GM12891 (cell line): ENCODE results near the gene SECTM1.

Source experiments
- DNase-seq: peaks from one replicate; pipeline ENCODE4 v3.0.0; 2011; ENCODE audit warnings: low spot score; ENCODE audit not compliant: insufficient read length
- FAIRE-seq: peaks from 2 replicates; lab custom pipeline; 2011; peaks lifted over from hg19 to GRCh38; lab: Jason Lieb, UNC
- PAX5 ChIP-seq: IDR thresholded peaks from 2 replicates; pipeline ENCODE4 v1.6.1; 2011; ENCODE audit warnings: low read length, moderate library complexity, mild to moderate bottlenecking; ENCODE audit not compliant: insufficient read depth, severe bottlenecking
- POLR2A ChIP-seq: IDR thresholded peaks from 2 replicates; pipeline ENCODE4 v1.6.1; 2011; ENCODE audit warnings: low read depth, low read length, control low read depth
- POLR2AphosphoS5 ChIP-seq: IDR thresholded peaks from 2 replicates; pipeline ENCODE4 v1.6.1; 2011; ENCODE audit warnings: low read depth, low read length, control low read depth
- POU2F2 ChIP-seq: IDR thresholded peaks from 2 replicates; pipeline ENCODE4 v1.6.1; 2011; ENCODE audit warnings: low read depth, mild to moderate bottlenecking, control low read depth, low read length, moderate library complexity
- SPI1 ChIP-seq: IDR thresholded peaks from 2 replicates; pipeline ENCODE4 v1.6.1; 2011; ENCODE audit warnings: low read depth, low read length, control low read depth
- TAF1 ChIP-seq: IDR thresholded peaks from 2 replicates; pipeline ENCODE4 v1.6.1; 2011; ENCODE audit warnings: low read depth, low read length, control low read depth

Gene SECTM1

GRCh38 chr17:82346342-82347300 lies 13.1 kb upstream of the SECTM1 start:
- FAIRE-seq (no peak), DNase-seq (no peak)
- TF ChIP-seq POLR2AphosphoS5: no peak
- no peak for TF ChIP-seq TAF1
- TF ChIP-seq PAX5: no peak
- no peak for TF ChIP-seq SPI1
- TF ChIP-seq POU2F2: no peak
- TF ChIP-seq POLR2A: no peak

- no peak for FAIRE-seq
- TF ChIP-seq POLR2AphosphoS5 (no peak), POLR2A (no peak), PAX5 (no peak), POU2F2 (no peak), TAF1 (no peak), SPI1 (no peak)
These were observed 11.8 kb upstream of the SECTM1 start for GRCh38 chr17:82345151-82345976.

GRCh38 chr17:82344175-82344907 lies 10.8 kb upstream of the SECTM1 start:
- DNase-seq (no peak), FAIRE-seq (no peak)
- TF ChIP-seq TAF1 (no peak), PAX5 (no peak), POLR2A (no peak), POLR2AphosphoS5 (no peak), SPI1 (no peak), POU2F2 (no peak)

More at GRCh38 chr17:82345151-82345976, 11.8 kb upstream of the SECTM1 start:
- no peak for DNase-seq

DNA sequence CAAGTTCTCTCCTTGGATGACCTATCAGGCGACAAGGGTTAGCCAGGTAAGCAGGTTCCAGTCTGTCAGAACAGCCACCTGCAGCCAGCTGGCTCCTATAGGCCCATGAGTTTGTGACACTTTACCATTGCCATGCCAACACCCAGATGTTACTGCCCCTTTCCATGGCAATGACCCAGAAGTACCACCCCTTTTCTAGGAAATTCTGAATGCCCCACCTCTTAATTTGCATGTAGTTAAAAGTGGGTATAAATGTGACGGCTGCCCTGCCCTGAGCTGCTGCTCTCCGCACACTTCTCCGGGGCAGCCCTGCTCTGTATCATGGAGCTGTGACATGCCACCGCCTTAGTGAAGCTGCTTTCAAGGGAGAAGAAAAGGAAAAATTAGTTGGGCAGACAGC lies 10.0 kb upstream of the SECTM1 start:
- FAIRE-seq (no peak), DNase-seq (no peak)
- TF ChIP-seq PAX5 (no peak), POLR2AphosphoS5 (no peak), TAF1 (no peak), POU2F2 (no peak), POLR2A (no peak), SPI1 (no peak)

DNA sequence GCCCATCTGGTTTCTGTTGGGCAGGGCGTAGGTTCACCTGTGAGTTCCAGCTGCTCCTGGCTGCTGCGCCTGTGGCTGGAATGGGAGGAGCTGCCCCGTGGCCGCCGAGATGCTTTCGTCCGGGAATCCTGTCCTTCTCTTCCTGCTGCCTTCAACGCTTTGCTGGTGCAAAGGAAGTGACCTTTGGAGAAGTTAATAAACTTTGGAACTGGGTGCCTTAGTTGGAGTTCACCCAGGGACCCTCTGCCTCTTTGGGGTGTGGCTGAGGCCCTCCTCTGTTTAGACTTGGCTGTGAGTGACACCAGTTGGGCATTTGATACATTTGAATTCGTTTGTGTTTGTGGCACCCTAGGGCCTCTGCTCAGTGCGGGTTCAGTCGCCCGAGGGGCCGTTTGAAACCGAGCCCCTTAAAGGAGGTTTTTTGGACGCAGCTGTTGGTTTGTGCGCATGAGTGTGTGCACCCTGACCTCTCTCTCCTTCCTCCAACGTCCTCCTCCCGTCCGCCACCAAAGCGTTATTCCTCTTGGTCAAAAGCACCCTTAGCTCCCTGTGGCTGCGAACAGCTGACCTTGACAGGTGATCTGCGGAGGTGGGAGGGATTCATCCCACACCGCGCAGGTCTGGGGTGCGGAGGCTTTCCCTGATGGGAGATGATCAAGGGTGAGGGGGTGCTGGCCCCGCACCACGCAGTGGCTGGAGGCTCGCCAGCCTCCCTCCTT lies 9.0 kb upstream of the SECTM1 start:
- TF ChIP-seq POLR2AphosphoS5: no peak
- TF ChIP-seq PAX5: no peak
- TF ChIP-seq POU2F2: no peak
- no peak for TF ChIP-seq TAF1
- TF ChIP-seq SPI1: no peak
- TF ChIP-seq POLR2A: no peak
- FAIRE-seq (no peak), DNase-seq (no peak)

DNA sequence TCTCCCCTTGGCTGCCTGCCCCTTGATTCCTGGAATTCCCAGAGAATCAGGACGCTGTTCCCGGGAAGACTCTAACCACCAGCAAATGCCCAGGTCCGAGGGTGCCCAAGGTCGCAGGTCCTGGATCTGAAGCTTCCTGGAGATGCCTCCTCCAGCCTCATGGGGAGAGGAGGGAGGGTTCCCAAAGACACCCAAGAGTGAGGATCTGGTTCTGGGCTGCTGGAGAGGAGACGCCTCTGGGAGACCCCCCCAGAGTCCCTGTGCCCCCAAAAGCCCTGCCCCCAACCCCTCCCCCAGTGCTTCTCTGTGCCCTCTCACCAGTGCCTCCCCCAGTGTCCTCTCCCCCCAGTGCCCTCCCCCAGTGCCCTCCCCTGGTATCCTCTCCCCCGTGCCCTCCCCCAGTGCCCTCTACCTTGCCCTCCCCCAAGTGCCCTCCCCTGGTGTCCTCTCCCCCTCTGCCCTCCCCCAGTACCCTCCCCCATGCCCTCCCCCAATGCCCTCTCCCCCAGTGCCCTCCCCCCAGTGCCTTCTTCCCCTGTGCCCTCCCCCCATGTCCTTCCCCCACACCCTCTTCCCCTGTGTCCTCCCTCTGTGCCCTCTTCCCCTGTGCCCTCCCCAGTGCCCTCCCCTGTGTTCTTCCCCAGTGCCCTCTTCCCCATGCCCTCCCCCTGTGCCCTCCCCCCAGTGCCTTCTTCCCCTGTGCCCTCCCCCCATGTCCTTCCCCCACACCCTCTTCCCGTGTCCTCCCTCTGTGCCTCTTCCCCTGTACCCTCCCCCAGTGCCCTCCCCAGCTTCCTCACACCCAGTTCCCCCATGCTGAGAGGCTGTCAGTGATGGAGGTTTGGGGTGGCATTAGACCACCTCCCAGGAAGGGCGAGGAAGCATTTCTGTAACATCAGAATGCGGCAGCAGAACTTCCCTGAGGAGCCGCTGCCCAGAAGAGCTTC lies 6.3 kb upstream of the SECTM1 start:
- DNase-seq (no peak), FAIRE-seq (no peak)
- TF ChIP-seq POLR2AphosphoS5 (no peak), SPI1 (no peak), POU2F2 (no peak), PAX5 (no peak), TAF1 (no peak), POLR2A (no peak)

GRCh38 chr17:82338858-82339633 lies 5.5 kb upstream of the SECTM1 start:
- FAIRE-seq: no peak
- no peak for TF ChIP-seq PAX5
- TF ChIP-seq TAF1: no peak
- no peak for TF ChIP-seq POU2F2
- TF ChIP-seq POLR2A: no peak
- TF ChIP-seq SPI1: no peak
- no peak for DNase-seq
